Embryonic facial prominence (tissue), 1 donor: ENCODE data around the gene SEMA6A.

ENCODE experiments used
- DNase-seq: peaks from one replicate; pipeline ENCODE4 v3.0.0-alpha.2; 2016; ENCODE audit errors: extremely low spot score

The SEMA6A gene

DNA sequence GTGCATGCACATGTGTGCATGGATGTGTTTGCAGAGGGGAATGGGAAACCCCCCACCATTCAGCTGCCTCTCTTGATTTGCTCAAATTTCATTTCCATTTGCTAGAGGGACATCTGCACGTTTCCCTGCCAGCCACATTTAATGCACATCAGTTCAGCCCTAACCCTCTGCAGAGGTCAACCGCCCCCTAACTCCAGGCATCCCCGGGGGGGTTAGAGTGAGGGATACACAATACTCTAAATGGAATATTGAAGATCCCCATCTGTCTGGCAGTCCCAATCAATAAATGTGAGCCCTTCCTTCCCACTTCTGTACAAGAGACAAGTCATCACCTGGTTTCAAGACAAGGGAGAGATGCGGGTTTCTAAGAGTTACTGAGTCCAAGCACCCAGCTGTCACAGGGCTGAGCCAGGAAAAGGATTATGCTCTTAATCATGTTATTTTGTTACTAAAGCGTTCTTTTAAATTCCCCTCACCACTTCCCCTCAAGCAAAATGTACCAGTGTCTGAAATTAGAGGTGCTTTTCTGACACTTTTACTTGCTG lies 134.1 kb downstream of the SEMA6A start:
- no peak for DNase-seq

DNA sequence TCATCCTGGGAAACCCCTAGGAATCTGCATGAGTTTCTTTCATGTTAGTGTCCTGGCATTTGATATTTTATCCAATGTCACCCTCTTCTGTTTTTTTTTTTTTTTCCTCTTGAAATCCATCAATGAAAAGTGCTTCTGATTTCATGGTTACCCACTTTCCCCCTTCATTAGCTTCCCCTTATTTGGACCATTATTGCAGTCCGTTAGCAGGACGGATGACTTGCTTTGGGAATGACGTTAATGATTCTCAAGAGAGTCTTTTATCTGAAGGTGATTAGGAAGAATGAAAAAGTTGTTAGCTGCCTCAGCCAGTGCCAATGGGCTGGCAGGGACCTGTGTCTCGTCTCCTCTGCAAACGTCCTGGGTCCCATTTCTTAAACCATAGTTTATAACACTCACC lies 134.7 kb downstream of the SEMA6A start:
- DNase-seq, result no peak

DNA sequence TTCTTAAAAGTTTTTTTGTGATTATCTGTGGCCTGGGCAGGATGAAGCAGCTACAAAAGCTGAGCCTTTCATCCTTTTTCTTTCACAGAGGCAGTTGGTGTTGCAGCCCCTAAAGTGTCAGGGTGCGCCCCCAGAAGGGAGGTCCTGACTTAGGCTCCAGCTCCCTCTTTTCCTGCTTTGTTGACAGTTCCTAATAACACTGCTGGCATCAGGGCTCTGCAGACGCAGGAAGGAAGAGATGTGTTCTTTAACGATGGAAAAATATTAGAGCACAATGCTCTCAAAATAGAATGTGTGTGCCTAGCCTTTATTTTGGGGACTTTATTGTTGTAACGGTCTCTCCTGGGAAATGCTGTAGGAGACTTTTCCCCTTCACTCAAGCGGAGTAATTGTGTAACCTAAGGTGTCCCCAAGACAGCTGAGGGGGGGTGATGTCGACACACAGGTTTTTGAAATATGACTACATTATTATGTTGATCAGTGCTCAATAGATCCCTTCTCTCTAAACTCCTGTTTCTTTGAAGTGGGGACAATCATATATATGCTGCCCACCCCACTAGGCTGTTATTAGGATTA lies 135.6 kb downstream of the SEMA6A start:
- DNase-seq, result no peak

DNA sequence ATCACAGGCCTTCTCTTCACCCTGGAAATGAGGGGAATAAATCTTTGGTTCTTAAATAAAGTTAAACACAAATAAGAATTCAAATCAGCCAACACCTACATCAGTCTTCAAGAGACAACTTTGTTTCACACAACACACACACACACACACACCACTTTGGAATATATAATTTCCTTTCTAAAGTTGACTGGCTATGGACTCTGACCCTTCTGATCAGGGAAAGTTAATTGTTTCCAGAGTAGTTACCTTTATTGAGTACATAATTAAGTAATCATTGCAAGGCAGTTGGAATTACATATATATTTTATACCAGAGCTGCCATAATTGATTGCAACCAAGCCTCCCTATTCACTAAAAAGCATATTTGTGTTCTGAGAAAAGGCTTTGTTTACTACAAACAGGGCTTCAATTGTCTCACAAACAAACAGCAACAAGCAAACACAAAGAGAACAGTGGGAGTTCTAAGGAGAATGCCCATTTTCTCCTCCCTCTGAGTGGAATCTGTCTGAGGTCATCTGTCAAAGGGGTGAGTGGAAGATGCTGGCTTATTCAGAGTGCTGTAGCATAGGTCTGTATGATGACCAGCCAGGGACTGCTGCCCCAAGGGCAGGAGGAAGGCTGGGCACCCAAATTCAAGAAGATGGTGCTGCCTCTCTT lies 136.6 kb downstream of the SEMA6A start:
- no peak for DNase-seq

DNA sequence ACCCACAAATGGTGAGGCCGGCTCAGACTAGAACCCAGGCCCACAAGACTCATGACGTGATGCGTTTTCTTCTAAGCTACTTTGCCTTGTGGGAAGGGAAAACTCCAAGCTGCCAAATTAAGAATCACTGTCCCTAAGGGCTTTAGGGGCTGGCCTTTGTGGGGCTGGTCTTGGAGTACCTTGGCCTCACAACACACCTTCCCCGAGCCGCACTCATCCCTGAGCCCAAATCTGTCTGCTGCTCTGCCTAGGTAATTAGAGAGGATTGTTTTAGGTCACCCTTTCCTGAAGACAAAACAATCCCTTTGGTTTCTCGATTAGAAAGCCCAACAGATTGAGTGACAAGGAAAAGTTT lies 137.3 kb downstream of the SEMA6A start:
- DNase-seq, result no peak

DNA sequence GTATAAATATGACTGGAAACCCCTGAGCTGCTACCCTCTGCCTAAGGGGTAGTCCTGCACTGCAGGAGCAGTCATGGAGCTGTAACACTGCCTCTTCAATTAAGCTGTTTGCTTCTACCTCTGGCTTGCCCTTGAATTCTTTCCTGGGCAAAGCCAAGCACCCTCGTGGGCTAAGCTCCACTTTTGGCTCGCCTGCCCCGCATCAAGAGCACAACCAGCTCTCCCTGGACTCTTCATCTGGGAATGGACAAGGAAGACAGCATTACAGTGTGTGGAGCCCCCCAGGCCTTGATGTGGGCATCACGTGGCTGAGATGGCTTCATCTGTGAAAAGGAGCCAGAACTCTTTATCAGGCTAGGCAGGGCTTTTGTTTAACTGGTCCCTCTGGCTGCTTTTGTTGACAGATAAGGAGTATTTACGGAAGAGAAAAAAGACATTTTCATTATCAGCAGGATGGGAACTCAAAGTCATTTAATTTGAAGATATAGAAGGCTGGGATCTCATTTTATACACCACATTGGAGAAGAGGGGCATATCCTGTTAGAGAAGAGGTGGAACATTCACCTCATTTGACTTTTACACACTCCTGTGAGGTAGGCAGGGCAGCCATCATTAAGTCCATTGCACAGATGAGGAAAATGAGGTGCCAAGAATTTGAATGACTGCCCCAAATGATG lies 137.8 kb downstream of the SEMA6A start:
- no peak for DNase-seq

DNA sequence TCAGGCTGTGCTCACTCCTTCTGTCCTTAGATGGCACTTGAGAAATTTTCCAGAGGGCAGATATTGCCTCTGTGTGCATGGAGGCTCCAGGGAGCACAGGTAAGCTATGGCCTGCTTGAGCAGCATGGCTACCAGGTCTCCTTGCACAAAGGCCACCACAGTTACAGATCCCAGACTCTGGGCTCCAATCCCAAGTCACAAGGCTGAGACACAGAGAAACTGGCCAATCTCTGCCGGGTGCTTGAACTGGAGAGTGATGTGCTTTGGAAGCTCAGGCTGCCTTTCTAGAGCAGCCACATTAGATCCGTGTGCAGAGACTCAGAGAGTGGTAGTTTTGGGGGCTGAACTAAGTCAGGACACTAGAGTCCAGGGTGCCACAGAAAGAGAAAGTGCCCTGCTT lies 145.7 kb downstream of the SEMA6A start:
- no peak for DNase-seq

DNA sequence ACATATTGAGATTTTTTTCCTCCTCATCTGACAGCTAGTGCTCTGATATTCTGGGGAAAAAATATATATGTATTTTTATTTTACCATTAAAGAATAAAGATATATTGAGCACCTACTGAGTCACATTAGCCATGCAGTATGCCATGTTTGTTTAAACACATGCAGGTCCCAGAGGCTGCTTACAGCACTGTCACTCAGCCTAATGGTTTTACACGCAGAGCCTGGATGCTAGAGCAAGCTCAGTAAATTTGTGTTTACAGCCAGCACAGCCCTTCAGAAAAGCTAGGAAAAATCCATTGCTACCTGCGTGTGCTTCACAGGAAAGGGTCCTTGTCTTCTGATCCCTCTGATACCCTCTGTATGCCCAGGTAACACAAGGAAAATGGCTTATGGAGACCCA lies 146.2 kb downstream of the SEMA6A start:
- no peak for DNase-seq

DNA sequence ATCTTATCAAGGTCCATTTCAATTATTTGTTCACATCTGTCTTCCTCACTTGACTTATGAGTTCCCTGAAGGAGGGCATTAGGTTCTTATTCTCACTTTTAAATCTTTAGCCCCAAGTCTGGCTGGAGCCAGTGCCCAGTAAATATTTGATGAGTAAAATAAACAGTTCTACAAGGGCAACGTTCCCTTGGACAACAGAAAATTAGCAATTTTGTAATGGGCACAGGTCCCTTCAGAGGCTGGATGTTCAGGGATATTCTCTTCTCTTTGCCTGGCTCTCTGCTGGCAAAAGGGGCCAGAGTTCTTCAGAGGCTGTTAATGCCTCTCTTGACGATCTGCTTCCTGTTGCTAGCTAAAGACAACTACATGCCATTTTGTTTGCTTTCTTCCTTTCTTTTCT lies 149.7 kb downstream of the SEMA6A start:
- no peak for DNase-seq

DNA sequence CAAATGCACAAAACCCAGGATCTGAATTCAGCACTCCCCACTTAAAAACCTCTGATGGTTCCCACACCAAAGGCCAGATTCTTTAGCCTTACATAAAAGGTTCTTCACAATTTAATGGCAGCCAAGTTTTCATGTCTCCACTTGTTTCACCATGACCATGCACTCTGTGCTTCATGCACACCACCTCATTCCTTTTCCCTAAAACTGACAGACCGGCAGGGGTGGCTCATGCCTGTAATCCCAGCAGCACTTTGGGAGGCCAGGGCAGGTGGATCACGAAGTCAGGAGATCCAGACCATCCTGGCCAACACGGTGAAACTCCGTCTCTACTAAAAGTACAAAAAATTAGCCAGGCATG lies 150.4 kb downstream of the SEMA6A start:
- no peak for DNase-seq

DNA sequence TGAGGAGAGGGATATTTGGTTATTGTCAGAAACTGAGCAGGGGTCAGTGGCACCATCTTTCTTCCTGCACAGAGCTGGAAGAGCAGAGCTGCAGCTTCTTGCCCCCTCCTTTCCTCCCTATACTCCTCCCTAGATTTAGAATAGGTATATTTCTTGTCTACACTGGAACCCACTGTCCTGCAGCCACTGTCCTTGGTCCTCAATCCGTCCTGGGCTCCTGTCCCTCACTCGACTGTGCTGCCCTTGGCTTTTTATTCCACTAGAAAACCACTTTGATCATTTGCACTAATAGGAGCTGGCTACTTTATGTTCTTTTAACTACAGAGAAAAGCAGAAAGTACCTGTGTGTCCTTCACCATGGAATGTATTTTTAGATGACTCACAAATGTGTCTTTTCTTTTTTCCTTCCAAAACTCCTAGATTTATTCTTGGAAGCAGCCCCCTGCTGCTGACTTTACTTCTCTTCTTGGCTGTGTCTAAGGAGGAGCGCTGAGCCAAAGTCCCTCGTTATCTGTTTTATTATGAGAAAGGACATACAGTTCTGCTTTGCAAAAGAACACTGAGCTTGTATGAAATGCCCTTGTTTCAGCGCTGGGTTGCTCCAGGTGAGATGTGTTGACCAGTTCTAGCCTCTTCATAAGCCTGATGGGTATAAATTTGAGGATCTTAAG lies 150.9 kb downstream of the SEMA6A start:
- no peak for DNase-seq

DNA sequence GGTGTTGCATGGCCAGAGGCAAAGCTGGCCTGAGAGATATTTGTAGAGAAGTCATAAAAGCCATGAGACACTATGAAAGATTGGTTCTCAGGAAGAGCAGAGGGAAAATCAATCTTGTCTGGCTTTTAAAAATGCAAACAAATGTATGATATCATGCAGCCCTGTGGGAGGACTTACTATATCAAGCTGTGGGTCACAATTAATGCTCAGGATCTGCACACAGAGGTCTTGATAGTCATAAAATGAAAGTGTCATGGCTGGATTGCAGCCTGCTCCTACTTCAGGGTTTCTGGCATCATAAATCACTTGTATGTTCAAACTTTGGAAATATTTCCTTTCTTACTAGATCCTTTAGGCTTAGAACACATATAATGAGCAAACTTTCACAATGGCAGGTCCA lies 151.5 kb downstream of the SEMA6A start:
- DNase-seq, result no peak

DNA sequence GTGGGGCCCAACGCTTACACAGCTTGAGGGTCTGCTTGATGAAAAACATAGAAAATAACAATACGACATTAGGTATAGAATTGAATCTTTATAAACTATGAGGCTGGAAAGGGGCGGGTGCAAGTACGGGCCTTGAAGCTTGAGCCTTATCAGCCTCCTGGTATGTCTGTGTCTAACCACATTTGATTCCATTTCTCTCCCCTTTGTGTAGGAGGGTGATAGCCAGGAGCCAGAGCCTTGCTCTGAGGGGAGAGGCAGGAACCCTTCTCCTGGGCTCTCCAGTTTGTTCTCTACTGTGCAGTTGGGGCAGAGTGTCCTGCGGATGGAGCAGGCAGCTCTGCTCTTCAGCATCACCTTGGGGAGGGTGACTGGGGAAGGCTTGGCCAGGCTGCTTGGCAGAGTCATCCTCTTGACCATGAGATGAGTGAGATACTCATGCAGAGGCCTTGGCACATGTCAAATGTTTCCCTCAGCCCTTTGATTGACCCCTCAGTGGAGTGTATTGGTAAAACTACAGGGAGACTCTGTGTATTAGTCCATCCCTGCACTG lies 153.5 kb downstream of the SEMA6A start:
- no peak for DNase-seq

DNA sequence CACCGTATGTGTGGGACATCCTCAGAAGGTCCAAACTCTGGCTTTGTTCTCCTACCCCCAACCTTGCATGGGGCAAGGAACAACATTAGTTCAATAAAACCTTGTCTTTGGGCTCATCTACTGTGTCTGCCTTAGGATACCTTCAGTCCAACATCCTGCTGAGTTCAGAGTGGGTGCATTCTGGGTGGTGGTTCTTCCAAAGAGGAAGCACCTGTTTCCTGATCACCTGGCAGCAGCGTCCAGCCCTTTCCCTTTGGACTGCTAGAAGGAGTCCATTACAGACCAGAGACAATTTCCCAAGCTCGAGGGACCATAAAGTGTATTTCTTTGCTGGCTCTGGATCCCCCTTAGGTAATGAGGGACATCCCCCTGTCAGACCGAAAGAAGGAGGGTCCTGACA lies 154.1 kb downstream of the SEMA6A start:
- no peak for DNase-seq

DNA sequence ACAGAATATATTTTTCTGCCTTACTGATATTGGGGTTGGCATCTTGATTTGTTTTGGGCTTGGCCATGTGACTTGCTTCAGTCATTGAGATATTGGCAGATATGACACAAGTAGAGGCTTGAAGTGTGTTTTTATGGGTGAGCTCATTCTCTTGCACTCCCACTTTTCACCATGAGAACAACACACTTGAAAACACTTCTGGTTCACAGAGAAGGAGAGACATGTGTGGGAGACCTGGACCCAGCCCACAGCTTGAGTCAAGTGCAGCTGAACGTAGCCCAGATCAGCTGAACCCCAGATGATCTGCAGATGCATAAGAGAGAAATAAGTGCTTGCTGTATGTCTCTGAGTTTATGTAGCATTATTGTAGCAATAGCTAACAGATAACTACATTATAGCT lies 155.4 kb downstream of the SEMA6A start:
- no peak for DNase-seq

DNA sequence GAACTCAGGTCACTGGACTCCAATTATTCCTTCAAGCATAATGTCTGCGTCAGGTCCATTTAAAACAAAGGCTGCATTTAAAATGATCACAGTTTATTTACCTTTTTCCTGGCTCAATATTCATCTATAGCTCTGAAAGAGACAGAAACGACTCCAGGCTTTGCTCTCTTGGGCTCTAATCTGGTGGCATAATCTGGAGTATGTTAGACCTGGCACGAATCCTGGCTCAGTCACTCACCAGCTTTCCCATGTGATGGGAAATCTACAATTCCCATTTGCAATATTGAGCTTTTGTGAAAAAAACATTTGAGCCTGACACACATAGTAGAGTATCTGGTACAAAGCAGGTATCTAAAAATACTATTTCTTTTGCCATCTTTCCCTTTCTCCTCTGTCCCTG lies 155.8 kb downstream of the SEMA6A start:
- no peak for DNase-seq

DNA sequence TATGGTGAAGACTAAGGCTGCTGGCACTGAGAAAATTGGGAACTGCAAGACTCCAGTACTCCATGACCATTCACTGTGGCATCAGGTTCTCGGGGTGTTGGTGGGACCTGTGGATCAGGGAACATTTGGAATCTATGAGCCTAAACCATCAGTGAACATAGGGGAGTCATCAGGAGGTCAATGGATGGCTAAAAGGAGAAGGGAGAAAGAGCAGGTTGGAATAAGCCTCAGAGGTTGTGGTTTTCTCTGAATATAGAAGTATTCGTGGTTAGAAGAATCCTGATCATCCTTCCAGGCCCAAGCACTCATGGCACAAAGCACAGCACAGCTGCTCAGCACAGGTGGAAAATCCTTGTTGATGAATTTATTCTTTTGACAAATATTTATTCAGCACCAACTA lies 156.6 kb downstream of the SEMA6A start:
- DNase-seq, result no peak

DNA sequence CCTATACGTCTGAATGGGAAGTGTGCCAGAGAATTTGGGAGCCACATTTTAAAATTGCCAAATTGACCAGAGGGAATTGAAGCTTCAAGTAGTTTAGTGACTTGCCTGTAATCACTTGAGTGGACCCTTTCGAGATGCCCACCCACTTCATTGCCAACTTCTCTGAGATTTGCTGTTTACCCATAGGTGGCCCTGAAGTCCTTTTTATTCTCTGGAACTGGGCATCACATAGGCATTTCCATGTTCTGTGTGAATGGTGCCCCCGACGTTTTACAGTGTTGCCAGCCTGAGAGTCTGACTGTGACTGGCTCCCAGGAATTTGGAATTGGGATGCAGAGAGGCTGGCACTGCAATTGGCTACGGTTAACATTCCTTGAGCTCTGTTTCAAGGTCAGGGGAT lies 158.6 kb downstream of the SEMA6A start:
- no peak for DNase-seq

DNA sequence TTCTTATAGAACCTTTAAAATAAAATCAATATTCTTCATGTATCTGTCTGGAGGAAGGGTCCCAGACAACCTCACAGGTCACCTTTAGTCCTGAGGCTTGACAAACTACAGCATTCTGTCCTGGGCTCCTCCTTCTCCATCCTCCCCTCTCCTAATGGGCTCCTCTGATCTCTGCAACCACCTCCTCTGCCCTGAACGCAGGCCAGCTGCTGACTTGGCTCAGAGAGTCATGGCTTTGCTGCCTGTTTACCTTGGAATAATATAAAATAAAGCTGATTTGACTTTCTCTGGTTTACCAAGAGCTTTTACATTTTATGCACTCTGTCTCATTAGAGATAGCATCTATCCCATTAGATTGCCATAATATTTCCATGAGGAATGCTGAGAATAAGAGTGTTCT lies 159.4 kb downstream of the SEMA6A start:
- no peak for DNase-seq

DNA sequence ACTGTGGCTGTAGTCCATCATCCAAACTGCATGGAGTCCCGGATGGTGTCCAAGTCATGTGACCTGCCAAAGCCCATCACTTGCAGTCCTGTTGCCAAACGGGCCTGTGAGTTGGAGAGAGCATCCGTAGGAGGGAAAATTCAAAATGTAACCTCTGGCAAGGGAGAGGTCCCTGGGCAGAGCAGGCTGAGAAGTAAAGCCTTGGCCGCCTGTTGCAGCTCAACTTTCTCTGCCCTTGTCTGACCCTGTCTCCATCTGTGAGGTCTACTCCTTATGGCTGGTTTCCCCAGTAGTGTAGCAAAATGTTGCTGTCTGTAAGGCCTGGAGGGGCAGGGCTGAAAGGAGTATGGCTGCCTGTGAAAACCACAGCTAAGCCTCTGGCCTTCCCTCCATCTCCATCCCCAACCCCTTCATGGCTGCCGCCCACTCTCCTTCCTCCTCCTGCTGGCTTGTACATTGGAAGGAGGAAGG lies 163.5 kb downstream of the SEMA6A start:
- no peak for DNase-seq

DNA sequence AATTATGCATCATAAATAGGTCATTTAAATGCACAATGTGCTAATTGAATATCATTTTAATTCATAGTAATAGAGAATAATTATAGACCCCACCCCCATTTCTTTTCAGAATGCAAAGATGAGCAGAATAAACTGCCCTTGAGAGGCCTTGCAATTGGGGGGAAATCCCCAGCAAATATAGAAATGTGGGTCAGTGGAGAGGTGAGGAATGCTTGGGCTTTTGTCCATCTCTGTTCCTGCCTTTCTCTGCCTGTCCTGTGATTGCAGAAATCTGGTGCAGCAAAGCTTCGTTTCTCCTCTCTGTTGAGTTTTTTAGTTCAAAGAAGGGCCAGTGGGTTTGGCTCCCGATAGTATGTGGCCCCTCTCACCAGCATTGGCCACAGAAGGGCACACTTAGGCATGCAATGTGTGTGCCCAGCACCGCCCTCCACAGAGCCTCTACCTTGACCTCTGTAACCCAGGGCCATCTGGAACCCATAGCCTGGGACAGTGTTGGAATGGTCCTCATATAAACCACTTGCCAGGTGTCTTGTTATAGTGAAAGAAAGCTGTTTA lies 164.2 kb downstream of the SEMA6A start:
- no peak for DNase-seq
